OCI-LY7 (cell line): Measurements from ENCODE around the gene USP43. TPM values are rescaled to one million over a fixed set of nuclear protein-coding genes. Genes with fewer than 3 reads are reported as not detected.

Experiments
- BruUV-seq: library from RNA; stranded (reverse); fragments of 400-500 nt; replicated peaks from 2 replicates; lab custom pipeline; 2021; lab: Mats Ljungman, UMichigan
- CTCF ChIA-PET: fragments of 300-600 bp; sonication (Branson Sonifier 250); formaldehyde crosslinking; loops from one replicate; lab custom pipeline; 2022; ENCODE audit warnings: antibody characterized with exemption; ENCODE audit not compliant: unreplicated experiment; lab: Charles Lee
- POLR2A ChIA-PET: fragments of 300-600 bp; sonication (Branson Sonifier 250); formaldehyde crosslinking; loops from one replicate; lab custom pipeline; 2022; ENCODE audit warnings: antibody characterized with exemption; lab: Charles Lee
- DNase-seq: peaks from one replicate; pipeline ENCODE4 v3.0.0-alpha.2; 2015; ENCODE audit warnings: low spot score
- H2AFZ ChIP-seq: fragments of 200-600 bp; sonication (generic), shearing (Covaris generic); 2 replicates; pipeline ENCODE4 v1.6.1; 2014; ENCODE audit warnings: mild to moderate bottlenecking, antibody characterized with exemption, low read length, moderate library complexity
- H3K27ac ChIP-seq: fragments of 200-600 bp; sonication (generic); 2 replicates; pipeline ENCODE4 v1.5.1; 2014; ENCODE audit warnings: mixed run types, low read depth, mild to moderate bottlenecking, moderate library complexity, low read length, inconsistent platforms; ENCODE audit not compliant: poor library complexity, severe bottlenecking
- H3K36me3 ChIP-seq: fragments of 200-600 bp; sonication (generic); 2 replicates; pipeline ENCODE4 v1.6.1; 2014; ENCODE audit warnings: mild to moderate bottlenecking, antibody characterized with exemption, low read length, moderate library complexity, mixed read lengths; ENCODE audit not compliant: insufficient read depth
- H3K4me1 ChIP-seq: fragments of 200-600 bp; sonication (generic); 2 replicates; pipeline ENCODE4 v1.5.1; 2014; ENCODE audit warnings: mild to moderate bottlenecking, low read length; ENCODE audit not compliant: insufficient read depth, poor library complexity, severe bottlenecking
- H3K4me2 ChIP-seq: fragments of 200-600 bp; sonication (generic); 2 replicates; pipeline ENCODE4 v1.6.1; 2014; ENCODE audit warnings: mild to moderate bottlenecking, low read length
- H3K4me3 ChIP-seq: fragments of 200-600 bp; sonication (generic); 2 replicates; pipeline ENCODE4 v1.5.1; 2014; ENCODE audit warnings: mild to moderate bottlenecking, low read depth, low read length; ENCODE audit not compliant: poor library complexity, severe bottlenecking
- H3K79me2 ChIP-seq: fragments of 200-600 bp; sonication (generic); 2 replicates; pipeline ENCODE4 v1.6.1; 2016; ENCODE audit warnings: low read depth, mild to moderate bottlenecking, low read length, moderate library complexity, mixed read lengths; ENCODE audit not compliant: insufficient read depth
- H3K9me2 ChIP-seq: fragments of 200-600 bp; sonication (generic); 2 replicates; pipeline ENCODE4 v1.6.1; 2016; ENCODE audit warnings: mild to moderate bottlenecking, low read length, mixed read lengths; ENCODE audit not compliant: insufficient read depth
- H3K9me3 ChIP-seq: fragments of 200-600 bp; sonication (generic); 2 replicates; pipeline ENCODE4 v1.6.1; 2014; ENCODE audit warnings: mild to moderate bottlenecking, mixed run types, low read length, mixed read lengths
- H4K20me1 ChIP-seq: fragments of 200-600 bp; sonication (generic); 2 replicates; pipeline ENCODE4 v1.6.1; 2014; ENCODE audit warnings: mild to moderate bottlenecking, antibody characterized with exemption, low read length, moderate library complexity, mixed read lengths; ENCODE audit not compliant: insufficient read depth
- EZH2phosphoT487 ChIP-seq: fragments of 200-600 bp; sonication (generic); IDR thresholded peaks from 2 replicates; pipeline ENCODE4 v1.6.1; 2018; ENCODE audit warnings: low read depth, borderline replicate concordance, mild to moderate bottlenecking, mixed run types, antibody characterized with exemption, low read length, moderate library complexity, mixed read lengths
- intact Hi-C: fragments of 100-400 bp; cut with micrococcal nuclease; formaldehyde crosslinking; loops from one replicate; pipeline ENCODE4 v1.10.0; 2022; ENCODE audit not compliant: unreplicated experiment
- total RNA-seq, 2 experiments: library from RNA; depleted of rRNA in 1 of 2; stranded (reverse); fragments of >200 nt in 1 of 2; shearing (Covaris generic) in 1 of 2; gene quantifications; 2 replicates each; pipeline ENCODE4 v1.2.3, GENCODE V29; 2014 to 2022
- TF ChIP-seq, protein P1 (sequence below): fragments of 200-600 bp; sonication (generic); conservative IDR thresholded peaks from 2 replicates; pipeline ENCODE4 v1.5.1; 2014; ENCODE audit warnings: mild to moderate bottlenecking, antibody characterized with exemption, low read length, moderate library complexity, mixed read lengths

Gene USP43
- total RNA-seq, 2 experiments from 2014 or later = 1.3 to 2.7 TPM

DNA sequence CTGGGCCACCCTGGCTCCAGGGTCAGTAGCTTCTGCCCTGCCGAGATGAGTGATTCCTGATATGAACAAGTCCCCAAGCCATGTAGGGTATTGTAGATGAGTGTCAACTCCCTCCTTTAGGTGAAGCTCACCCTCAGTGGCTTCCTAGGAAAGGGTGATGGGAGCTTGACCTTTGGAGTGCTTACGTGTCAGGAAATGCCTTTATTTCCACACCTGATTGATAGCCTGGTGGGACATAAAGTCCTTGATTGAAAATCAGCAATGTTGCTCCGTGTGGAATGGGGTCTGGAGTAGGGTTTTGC is 58.4 kb downstream of the USP43 start:
- H3K79me2 ChIP-seq = no peaks in the 10 kb centered on the region
- TF ChIP-seq, protein P1, sequence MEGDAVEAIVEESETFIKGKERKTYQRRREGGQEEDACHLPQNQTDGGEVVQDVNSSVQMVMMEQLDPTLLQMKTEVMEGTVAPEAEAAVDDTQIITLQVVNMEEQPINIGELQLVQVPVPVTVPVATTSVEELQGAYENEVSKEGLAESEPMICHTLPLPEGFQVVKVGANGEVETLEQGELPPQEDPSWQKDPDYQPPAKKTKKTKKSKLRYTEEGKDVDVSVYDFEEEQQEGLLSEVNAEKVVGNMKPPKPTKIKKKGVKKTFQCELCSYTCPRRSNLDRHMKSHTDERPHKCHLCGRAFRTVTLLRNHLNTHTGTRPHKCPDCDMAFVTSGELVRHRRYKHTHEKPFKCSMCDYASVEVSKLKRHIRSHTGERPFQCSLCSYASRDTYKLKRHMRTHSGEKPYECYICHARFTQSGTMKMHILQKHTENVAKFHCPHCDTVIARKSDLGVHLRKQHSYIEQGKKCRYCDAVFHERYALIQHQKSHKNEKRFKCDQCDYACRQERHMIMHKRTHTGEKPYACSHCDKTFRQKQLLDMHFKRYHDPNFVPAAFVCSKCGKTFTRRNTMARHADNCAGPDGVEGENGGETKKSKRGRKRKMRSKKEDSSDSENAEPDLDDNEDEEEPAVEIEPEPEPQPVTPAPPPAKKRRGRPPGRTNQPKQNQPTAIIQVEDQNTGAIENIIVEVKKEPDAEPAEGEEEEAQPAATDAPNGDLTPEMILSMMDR = no peak
- no peak for TF ChIP-seq EZH2phosphoT487
- H2AFZ ChIP-seq = no peak overlapping the region
- no peaks in the 10 kb centered on the region for H3K4me1 ChIP-seq
- no peak for DNase-seq
- H3K4me3 ChIP-seq = no peak overlapping the region
- CTCF ChIA-PET = no interaction called here
- no peak overlapping the region for H3K4me2 ChIP-seq
- H3K9me3 ChIP-seq = no peaks in the 10 kb centered on the region
- no TSS peak for BruUV-seq
- intact Hi-C loops = no loop called here
- no peaks in the 10 kb centered on the region for H3K36me3 ChIP-seq
- POLR2A ChIA-PET = no interaction called here
- no peak overlapping the region for H3K27ac ChIP-seq
- H4K20me1 ChIP-seq = no peaks in the 10 kb centered on the region
- H3K9me2 ChIP-seq = no peaks in the 10 kb centered on the region

DNA sequence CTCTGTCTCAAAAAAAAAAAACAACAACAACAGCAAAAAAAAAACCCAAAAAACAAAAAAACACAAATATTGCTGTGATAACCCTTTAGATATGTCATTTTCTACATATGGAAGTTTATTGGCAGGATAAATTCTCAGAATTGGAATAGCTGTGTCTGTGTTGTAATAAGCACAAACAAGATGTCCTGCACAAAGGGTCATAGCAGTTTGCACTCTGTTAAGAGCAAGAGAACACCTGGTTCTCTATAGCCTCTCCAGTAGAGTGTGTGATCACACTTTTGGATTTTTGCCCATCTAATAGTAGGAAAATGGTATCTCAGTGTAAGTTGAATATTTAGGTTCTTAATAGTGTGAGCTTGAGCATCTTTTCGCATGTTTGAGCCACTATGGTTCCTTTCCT is 60.4 kb downstream of the USP43 start:
- H3K27ac ChIP-seq = no peak overlapping the region
- no peaks in the 10 kb centered on the region for H3K36me3 ChIP-seq
- H3K4me2 ChIP-seq = no peak overlapping the region
- POLR2A ChIA-PET = no interaction called here
- intact Hi-C loops = no loop called here
- H3K9me2 ChIP-seq = no peaks in the 10 kb centered on the region
- H4K20me1 ChIP-seq = no peaks in the 10 kb centered on the region
- TF ChIP-seq EZH2phosphoT487 = no peak
- TF ChIP-seq, protein P1 = no peak
- no TSS peak for BruUV-seq
- no peaks in the 10 kb centered on the region for H3K79me2 ChIP-seq
- no peaks in the 10 kb centered on the region for H3K9me3 ChIP-seq
- DNase-seq = no peak
- H2AFZ ChIP-seq = no peak overlapping the region
- H3K4me1 ChIP-seq = no peaks in the 10 kb centered on the region
- no peak overlapping the region for H3K4me3 ChIP-seq
- CTCF ChIA-PET = no interaction called here

DNA sequence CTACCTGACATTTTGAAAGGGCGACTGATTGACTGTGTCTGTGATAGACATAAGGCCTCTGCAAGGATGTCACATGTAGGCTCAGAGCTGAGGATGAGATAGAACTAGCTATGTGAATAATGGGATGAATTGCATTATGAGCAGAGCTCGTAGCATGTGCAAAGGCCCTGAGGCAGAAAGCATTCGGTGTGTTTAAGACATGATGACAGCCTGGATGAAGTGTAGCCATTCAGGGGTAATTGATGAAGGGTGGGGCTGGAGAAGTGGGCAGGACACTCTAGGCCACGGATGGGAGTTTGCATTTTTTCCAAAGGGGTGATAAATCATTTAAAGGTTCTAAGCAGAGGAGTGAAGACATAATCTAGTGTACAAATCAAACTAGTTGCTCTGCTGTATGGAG is 62.6 kb downstream of the USP43 start:
- Histone ChIP-seq H3K4me3 (no peak overlapping the region), H3K9me3 (no peaks in the 10 kb centered on the region), H4K20me1 (no peaks in the 10 kb centered on the region), H3K4me1 (no peaks in the 10 kb centered on the region), H3K79me2 (no peaks in the 10 kb centered on the region), H3K4me2 (no peak overlapping the region), H3K27ac (no peak overlapping the region), H3K36me3 (no peaks in the 10 kb centered on the region), H3K9me2 (no peaks in the 10 kb centered on the region), H2AFZ (no peak overlapping the region)
- DNase-seq = no peak
- intact Hi-C loops = no loop called here
- CTCF ChIA-PET = no interaction called here
- no TSS peak for BruUV-seq
- TF ChIP-seq EZH2phosphoT487 = no peak
- TF ChIP-seq, protein P1 = no peak
- POLR2A ChIA-PET = no interaction called here
